Sigmoid colon (tissue), 7 donors: ENCODE measurements around the gene ADAM21. TPM values are rescaled to one million over a fixed set of nuclear protein-coding genes. Genes with fewer than 3 reads are reported as not detected.
"Not testable (repeated sequence)": the region's sequence is repeated elsewhere in the genome, so short reads cannot be mapped to it uniquely, and the experiment has no call there.

Experiments used
- DNase-seq: peaks from one replicate; pipeline ENCODE4 v3.0.0-alpha.2; 2019
- H3K27ac ChIP-seq, 4 donors: fragments of 200-600 bp; sonication (generic); one replicate each; pipeline ENCODE4 v1.5.1; 2016 to 2019; ENCODE audit warnings: mild to moderate bottlenecking in 1 of 4
- H3K27me3 ChIP-seq, 3 donors: fragments of 200-600 bp; sonication (generic); one replicate each; pipeline ENCODE4 v1.5.1; 2019; ENCODE audit warnings: mild to moderate bottlenecking in 1 of 3
- H3K36me3 ChIP-seq, 4 donors: fragments of 200-600 bp; sonication (generic); one replicate each; pipeline ENCODE4 v1.5.1; 2016 to 2019
- H3K4me1 ChIP-seq, 4 donors: fragments of 200-600 bp; sonication (generic); one replicate each; pipeline ENCODE4 v1.5.1; 2017 to 2019
- H3K4me3 ChIP-seq, 4 donors: fragments of 200-600 bp; sonication (generic); one replicate each; pipeline ENCODE4 v1.5.1; 2017 to 2019; ENCODE audit warnings: mild to moderate bottlenecking in 2 of 4, moderate library complexity in 1 of 4
- H3K9me3 ChIP-seq, 4 donors: fragments of 200-600 bp in 3 of 4; sonication (generic) in 3 of 4; one replicate each; pipeline versions ENCODE4 v1.5.1 to v1.6.1; 2013 to 2019
- EP300 ChIP-seq, 4 donors: sonication (generic); formaldehyde crosslinking; IDR thresholded peaks; one replicate each; pipeline ENCODE4 v1.6.1; 2017; ENCODE audit warnings: antibody characterized with exemption in 4 of 4
- POLR2A ChIP-seq, 2 donors: fragments of 450-650 bp; IDR thresholded peaks; one replicate each; pipeline ENCODE4 v1.6.1; 2016; ENCODE audit warnings: antibody characterized with exemption in 2 of 2, mild to moderate bottlenecking in 2 of 2, moderate library complexity in 2 of 2
- POLR2AphosphoS5 ChIP-seq, 4 donors: sonication (generic); formaldehyde crosslinking; IDR thresholded peaks; one replicate each; pipeline ENCODE4 v1.6.1; 2017; ENCODE audit warnings: antibody characterized with exemption in 4 of 4
- WGBS, 2 donors: extraction: QIAGEN DNeasy Blood & Tissue Kit; methylation state at CpG; one replicate each; pipeline ENCODE4 v1.1.7; 2013; 5-methylcytosine and 5-hydroxymethylcytosine counted together
- intact Hi-C: fragments of 100-400 bp; cut with DNase I; formaldehyde crosslinking; loops from one replicate; pipeline ENCODE4 v1.15.1; 2023
- polyA plus RNA-seq, 3 donors: library from polyadenylated mRNA; stranded (reverse); fragments of 200-250 nt; gene quantifications; one replicate each; pipeline ENCODE4 v1.2.3, GENCODE V29; 2013
- total RNA-seq, 4 donors: library from RNA; depleted of rRNA; stranded (reverse); fragments of >200 nt; gene quantifications; one replicate each; pipeline ENCODE4 v1.1.0, GENCODE V29; 2016
- TF ChIP-seq, protein P1 (sequence below), 4 experiments: fragments of 450-650 bp in 3 of 4; fragments of 200-600 bp in 1 of 4; IDR thresholded peaks; one replicate each; pipeline ENCODE4 v1.5.1; 2016 to 2019; ENCODE audit warnings: antibody characterized with exemption in 4 of 4, mild to moderate bottlenecking in 3 of 4, moderate library complexity in 2 of 4
- donor health status: healthy with polysubstance abuse.
- donor health status: Bipolar disorder and iron deficiency.
- donor health status: healthy.

The ADAM21 gene
- total RNA-seq = under 1 TPM in 1 of 4 donors, not detected in 3; 0.27 TPM
- polyA plus RNA-seq = under 1 TPM in 1 of 3 donors, not detected in 2; 0.09 TPM

DNA sequence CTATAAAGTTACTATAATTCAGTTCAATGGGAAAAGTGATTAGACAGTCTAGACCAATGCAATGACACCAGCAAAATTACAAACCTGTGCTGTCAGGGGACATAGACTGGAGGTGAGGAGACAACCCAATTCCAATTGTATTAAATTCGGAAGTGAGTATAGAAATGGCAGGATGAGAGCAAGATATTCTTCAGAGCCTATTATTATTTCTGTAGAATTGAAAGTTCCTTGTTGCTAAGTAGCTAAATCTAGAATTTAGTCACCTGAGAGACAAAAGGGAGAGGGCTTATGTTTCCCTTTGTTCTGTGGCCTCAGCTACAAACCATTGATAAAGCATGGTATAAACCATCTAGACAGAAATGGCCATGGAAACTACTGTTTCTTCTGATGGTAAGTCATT lies at the start of gene ADAM21:
Gene ADAM21 (plus strand): TSS at position 301 of the 400 bp plus-strand sequence. CDS start 5,326 bp downstream, outside the sequence.
- WGBS, 2 donors = 92 to 95% methylated on average over 1 of the region's 1 CpG
- intact Hi-C loops = no loop called here

DNA sequence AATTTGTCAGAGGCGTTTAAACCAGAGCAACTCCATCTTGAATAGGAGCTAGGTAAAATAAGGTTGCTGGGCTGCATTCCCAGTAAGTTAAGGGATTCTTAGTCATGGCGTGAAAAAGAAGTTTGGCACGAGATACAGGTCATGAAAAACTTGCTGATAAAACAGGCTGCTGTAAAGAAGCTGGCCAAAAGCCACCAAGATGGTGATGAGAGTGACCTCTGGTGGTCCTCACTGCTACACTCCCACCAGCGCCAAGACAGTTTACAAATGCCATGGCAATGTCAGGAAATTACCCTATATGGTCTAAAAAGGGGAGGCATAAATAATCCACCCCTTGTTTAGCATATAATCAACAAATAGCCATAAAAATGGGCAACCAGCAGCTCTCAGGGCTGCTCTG lies 48.6 kb upstream of the ADAM21 start:
- intact Hi-C loops, H3K9me3 ChIP-seq, H3K4me3 ChIP-seq, H3K27ac ChIP-seq, H3K27me3 ChIP-seq, DNase-seq, H3K4me1 ChIP-seq, H3K36me3 ChIP-seq: not testable (repeated sequence)
- WGBS, 2 donors = 21 to 63% methylated on average over 4 of the region's 4 CpGs

More for the DNA sequence above, at the start of gene ADAM21:
- no peak for DNase-seq
- no peak within 1 kb of the TSS for H3K27ac ChIP-seq
- no peaks in the 10 kb centered on the region for H3K27me3 ChIP-seq
- no peak within 1 kb of the TSS for H3K4me3 ChIP-seq
- H3K4me1 ChIP-seq = no peaks in the 10 kb centered on the region
- H3K36me3 ChIP-seq = no peaks in the 10 kb centered on the region
- no peak for TF ChIP-seq POLR2AphosphoS5 (IDR thresholded peaks at IDR 0.05)
- TF ChIP-seq POLR2A (IDR thresholded peaks at IDR 0.05) = no peak
- TF ChIP-seq, protein P1, sequence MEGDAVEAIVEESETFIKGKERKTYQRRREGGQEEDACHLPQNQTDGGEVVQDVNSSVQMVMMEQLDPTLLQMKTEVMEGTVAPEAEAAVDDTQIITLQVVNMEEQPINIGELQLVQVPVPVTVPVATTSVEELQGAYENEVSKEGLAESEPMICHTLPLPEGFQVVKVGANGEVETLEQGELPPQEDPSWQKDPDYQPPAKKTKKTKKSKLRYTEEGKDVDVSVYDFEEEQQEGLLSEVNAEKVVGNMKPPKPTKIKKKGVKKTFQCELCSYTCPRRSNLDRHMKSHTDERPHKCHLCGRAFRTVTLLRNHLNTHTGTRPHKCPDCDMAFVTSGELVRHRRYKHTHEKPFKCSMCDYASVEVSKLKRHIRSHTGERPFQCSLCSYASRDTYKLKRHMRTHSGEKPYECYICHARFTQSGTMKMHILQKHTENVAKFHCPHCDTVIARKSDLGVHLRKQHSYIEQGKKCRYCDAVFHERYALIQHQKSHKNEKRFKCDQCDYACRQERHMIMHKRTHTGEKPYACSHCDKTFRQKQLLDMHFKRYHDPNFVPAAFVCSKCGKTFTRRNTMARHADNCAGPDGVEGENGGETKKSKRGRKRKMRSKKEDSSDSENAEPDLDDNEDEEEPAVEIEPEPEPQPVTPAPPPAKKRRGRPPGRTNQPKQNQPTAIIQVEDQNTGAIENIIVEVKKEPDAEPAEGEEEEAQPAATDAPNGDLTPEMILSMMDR (IDR thresholded peaks at IDR 0.05) = no peak
- no peak for TF ChIP-seq EP300 (IDR thresholded peaks at IDR 0.05)
- no peaks in the 10 kb centered on the region for H3K9me3 ChIP-seq

DNA sequence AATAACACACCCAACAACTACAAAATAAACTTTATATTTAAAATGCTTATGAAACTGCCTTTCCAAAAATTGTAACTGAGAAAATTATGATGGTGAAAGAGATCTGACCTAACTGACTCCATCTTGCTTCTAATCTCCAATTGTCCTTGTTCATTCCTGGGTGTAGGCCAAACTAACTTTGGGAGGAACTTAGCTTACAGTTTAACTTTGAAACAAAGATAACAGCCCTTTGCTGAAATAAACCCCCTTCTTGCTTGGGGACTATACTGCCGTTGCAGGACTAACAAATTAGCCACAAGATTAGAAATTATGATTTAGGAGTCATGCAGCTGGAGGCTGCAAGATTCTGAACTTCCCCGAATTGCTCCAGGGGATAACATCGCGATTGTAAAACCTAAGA lies 45.8 kb upstream of the ADAM21 start:
- H3K4me1 ChIP-seq, H3K27me3 ChIP-seq, H3K4me3 ChIP-seq, DNase-seq, intact Hi-C loops, H3K9me3 ChIP-seq, H3K27ac ChIP-seq: not testable (repeated sequence)
- WGBS, 2 donors = 77 to 84% methylated on average over 4 of the region's 4 CpGs
- H3K36me3 ChIP-seq = peaks cover 0 to 12% (median 0%) of the 10 kb centered on the region in 4 donors

DNA sequence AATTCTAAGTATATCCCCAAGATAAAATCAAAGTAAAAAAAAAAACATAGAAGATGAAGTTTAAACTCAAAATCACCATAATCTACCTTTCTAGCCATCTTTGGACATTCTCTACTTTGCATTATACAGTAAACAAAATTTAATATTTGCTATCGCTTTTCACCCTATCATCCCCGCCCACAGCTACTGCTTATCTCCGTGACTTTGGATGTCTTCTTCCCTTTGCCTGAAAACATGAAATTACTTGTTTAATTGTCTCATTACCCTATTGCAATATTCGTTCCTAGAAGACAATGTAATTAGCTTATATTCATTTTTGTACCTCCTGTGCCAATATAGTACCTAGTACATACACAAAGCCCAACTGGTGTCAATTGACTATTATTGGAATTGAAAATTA lies 44.4 kb upstream of the ADAM21 start:
- TF ChIP-seq POLR2AphosphoS5 (IDR thresholded peaks at IDR 0.05) (no peak), POLR2A (IDR thresholded peaks at IDR 0.05) (no peak), EP300 (IDR thresholded peaks at IDR 0.05) (no peak)
- TF ChIP-seq, protein P1 (IDR thresholded peaks at IDR 0.05) = no peak
- intact Hi-C loops = no loop called here
- Histone ChIP-seq H3K36me3 (peaks cover 0 to 12% (median 0%) of the 10 kb centered on the region in 4 donors), H3K9me3 (no peaks in the 10 kb centered on the region), H3K27ac (no peak overlapping the region), H3K4me3 (no peak overlapping the region), H3K4me1 (peaks cover 0 to 11% (median 3%) of the 10 kb centered on the region in 4 donors), H3K27me3 (no peaks in the 10 kb centered on the region)
- WGBS, 2 donors = 94 to 97% methylated on average over 4 of the region's 4 CpGs
- no peak for DNase-seq

DNA sequence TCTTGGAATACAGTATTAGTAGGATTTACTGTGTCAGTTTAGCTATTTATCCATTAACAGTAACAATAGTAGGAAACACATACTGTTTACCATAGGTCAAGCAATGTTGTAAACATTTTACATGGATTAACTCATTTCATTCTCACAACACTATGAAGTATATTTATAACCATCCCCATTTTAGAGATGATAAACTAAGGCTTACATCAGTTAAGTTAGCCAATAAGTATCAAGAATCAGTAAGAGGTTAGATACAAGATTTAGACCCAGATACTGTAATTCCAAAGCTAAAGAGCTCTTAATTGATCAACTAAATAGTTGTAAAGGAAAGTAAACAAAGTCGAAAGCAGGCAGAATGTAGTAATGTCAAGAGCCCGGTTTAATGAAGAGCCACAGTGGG lies 36.2 kb upstream of the ADAM21 start:
- Histone ChIP-seq H3K36me3 (peaks cover 0 to 5% (median 0%) of the 10 kb centered on the region in 4 donors), H3K9me3 (no peaks in the 10 kb centered on the region), H3K4me1 (peaks cover 0 to 24% (median 11%) of the 10 kb centered on the region in 4 donors), H3K27ac (no peak overlapping the region), H3K27me3 (no peaks in the 10 kb centered on the region), H3K4me3 (peak overlapping the region; percentile 63 to 81 (median 67))
- no peak for DNase-seq
- 13 to 48% methylated on average over 2 of the region's 2 CpGs for WGBS, 2 donors
- TF ChIP-seq POLR2AphosphoS5 (IDR thresholded peaks at IDR 0.05) = no peak
- no peak for TF ChIP-seq EP300 (IDR thresholded peaks at IDR 0.05)
- TF ChIP-seq, protein P1 (IDR thresholded peaks at IDR 0.05) = no peak
- TF ChIP-seq POLR2A (IDR thresholded peaks at IDR 0.05) = no peak
- intact Hi-C loops = no loop called here

DNA sequence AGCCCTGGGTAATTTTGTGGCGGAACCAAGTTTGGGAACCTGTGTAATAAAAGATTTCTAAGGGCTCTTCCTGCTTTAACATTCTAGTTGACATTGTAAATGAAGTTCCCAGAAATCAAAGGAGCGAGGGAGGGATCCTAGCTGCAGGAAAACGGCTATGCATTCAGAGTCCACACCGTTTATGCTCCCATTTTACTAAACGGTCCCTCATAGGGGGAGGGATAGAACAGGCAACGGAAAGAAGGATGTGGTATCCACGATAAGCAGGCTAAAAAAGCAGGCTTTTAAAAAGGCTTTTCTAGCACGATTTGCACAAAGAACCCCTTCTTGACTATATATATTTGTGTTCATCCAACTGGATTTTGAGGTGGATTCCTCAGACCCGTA lies 35.6 kb upstream of the ADAM21 start:
- peaks cover 0 to 24% (median 11%) of the 10 kb centered on the region in 4 donors for H3K4me1 ChIP-seq
- no peak for TF ChIP-seq POLR2AphosphoS5 (IDR thresholded peaks at IDR 0.05)
- TF ChIP-seq EP300 (IDR thresholded peaks at IDR 0.05) = no peak
- TF ChIP-seq POLR2A (IDR thresholded peaks at IDR 0.05) = no peak
- TF ChIP-seq, protein P1 (IDR thresholded peaks at IDR 0.05) = no peak
- H3K4me3 ChIP-seq = peak overlapping the region; percentile 63 to 81 (median 67)
- peaks cover 0 to 5% (median 0%) of the 10 kb centered on the region in 4 donors for H3K36me3 ChIP-seq
- intact Hi-C loops = no loop called here
- peak overlapping the region; percentile 59 to 78 (median 66) for H3K27ac ChIP-seq
- no peaks in the 10 kb centered on the region for H3K27me3 ChIP-seq
- WGBS, 2 donors = 3 to 5% methylated on average over 9 of the region's 9 CpGs
- no peaks in the 10 kb centered on the region for H3K9me3 ChIP-seq
- no peak for DNase-seq
